GM21528 (cell line): ENCODE results near the gene ABCB11.

Source experiments
- ATAC-seq: cut with Tn5 transposase; IDR thresholded peaks from one replicate; pipeline ENCODE4 v1.9.1; 2021; ENCODE audit warnings: mild to moderate bottlenecking, moderate library complexity; ENCODE audit not compliant: unreplicated experiment, low FRiP score

ABCB11 gene

DNA sequence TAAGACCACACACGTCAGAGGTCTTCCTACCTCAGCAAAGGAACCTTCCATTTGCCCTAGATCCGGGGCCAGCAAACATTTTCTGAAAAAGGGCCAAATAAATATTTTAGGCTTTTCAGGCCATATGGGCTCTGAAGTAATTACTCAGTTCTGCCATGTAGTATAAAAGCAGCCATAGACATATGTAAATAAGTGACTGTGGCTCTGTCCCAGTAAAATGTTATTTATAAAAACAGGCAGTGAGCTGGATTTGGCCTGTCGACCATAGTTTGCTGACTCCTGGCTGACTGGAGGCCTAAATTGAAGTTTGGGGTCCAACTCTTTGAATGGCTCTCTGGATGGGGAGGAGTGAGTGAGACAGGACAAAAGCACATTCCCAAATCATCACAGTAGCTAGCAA, 49.5 kb downstream of the ABCB11 start:
- no peak for ATAC-seq

GRCh38 chr2:168978461-168978861, 52.7 kb downstream of the ABCB11 start:
- no peak for ATAC-seq

GRCh38 chr2:168977608-168978007, 53.5 kb downstream of the ABCB11 start:
- no peak for ATAC-seq

DNA sequence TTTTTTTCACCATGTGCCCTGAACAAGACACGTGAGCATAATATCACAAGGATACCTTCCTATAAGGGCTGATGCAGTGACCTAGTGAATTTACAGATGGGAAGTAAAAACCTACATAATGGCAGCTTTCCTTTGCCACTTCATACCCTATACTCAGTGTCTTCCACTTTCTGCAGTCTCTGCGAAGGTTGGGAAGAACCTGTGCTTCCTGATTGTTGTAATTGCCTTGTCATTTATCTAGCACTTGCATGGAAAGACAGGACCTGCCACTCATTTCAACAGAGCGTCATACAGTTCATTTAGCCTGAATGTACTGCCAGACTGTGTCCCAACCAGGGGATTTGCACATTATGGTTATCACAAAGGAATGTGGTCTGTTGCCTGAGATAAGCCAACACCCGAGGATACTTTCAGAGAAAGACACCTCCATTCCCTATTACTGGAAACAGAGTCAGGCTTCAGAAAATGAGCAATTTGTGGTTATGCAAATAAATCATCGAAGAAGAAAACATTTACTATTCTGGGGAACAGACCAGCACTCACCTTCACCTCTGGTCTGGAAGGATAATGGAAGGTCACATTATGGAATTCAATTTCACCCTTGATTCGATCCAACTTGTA, 55.0 kb downstream of the ABCB11 start:
- ATAC-seq = no peak

GRCh38 chr2:168974428-168974827, 56.7 kb downstream of the ABCB11 start:
- ATAC-seq = no peak

- ATAC-seq = no peak
These were observed 59.9 kb downstream of the ABCB11 start for GRCh38 chr2:168971261-168971660.

GRCh38 chr2:168970711-168971233, 60.4 kb downstream of the ABCB11 start:
- ATAC-seq = no peak

DNA sequence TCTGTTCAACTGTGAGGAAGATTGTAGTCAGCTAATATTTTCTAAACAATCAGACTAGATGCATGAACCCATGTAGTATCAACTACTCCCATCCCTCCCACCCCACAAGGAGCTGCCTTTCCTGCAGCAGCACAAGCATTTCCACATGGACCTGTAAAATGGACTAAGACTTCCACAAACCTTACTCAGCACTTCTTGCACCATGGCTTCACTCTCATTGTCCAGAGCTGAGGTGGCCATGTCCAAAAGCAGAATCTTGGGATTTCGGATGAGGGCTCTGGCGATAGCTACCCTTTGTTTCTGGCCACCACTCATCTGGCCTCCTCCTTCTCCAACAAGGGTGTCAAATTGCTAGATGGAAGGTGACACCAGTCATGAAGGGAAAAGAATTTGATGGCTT, 61.3 kb downstream of the ABCB11 start:
- no peak for ATAC-seq

GRCh38 chr2:168968342-168968741, 62.8 kb downstream of the ABCB11 start:
- ATAC-seq = no peak

DNA sequence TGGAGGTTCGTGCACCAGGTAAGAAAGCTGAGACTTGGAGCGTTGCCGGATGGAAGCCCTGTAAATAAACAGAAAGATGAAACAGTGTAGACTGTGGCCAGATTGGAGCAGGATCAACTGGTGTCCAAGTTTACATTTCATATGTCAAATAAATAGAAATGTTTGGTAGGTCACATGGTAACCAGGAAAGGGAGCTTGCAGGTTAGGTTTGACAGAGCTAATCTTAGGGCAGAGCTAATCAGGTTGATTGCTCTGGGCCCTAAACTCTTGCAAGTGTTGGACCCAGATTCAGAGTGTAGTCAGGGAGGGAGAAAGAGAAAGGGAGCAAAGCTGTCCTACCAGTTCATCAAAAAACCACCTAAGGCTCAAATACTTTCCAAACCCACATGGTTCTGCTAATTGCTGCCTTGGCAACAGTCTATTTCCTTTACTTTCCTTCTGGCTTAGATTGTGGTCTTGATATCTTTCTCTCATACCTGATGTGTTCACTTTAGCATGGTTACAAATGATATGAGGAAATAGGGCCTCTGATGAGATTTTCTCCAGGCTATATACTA, 66.8 kb downstream of the ABCB11 start:
- ATAC-seq = no peak

GRCh38 chr2:168962636-168963035, 68.5 kb downstream of the ABCB11 start:
- no peak for ATAC-seq

DNA sequence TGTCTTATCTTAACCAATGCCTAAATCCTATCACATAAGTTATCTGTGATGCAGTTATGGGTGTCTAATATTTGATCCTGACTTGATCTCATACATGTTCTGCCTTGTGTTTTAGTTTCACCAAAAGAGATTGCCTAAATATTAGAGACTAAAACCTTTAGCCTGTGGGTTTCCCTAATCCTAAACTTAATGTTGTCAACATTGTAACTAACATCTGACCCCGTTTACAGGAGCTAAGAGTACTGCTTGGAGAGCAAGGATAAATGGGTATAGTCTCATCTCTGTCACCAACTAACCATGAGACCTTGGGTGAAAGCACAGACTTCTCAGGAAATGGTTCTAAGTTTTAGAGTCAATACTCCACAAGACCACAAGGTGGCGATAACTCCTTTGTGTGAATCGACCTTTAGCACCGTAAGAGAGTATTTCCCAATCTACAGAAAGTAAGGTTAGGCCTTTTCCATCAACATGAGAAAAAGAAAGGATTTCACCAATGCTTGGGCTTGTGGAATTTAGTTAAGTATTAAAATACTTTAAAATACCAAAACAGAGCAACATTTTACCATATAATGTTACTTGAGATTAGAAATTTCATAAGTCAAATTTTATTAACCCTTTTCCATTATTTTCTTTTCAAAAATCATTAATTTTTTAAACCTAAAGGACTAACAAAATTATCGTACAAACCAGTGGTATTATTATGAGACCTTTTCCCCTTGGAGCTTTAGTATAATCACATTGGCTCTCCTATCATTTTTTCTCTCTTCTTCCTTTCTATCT, 69.5 kb downstream of the ABCB11 start:
- ATAC-seq = peak; percentile 87

DNA sequence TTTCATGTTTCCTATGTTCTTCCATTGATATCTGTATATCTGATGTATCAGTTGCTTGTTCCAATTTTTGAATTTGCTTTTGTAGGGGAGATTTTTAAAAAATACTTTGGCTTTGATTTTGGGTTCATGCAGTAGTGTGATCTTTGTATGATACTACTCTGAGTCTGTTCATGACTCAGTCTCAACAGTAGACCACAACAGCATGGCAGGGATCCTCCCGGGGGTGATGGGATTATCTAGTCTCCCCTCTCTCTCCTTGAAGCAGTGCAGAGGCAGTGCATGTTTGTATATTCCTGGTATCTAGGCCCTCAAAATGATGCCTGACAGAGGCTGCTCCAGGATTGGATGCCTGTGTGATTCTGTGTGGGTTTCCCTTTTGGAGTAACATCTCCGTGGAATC, 74.7 kb downstream of the ABCB11 start:
- no peak for ATAC-seq

DNA sequence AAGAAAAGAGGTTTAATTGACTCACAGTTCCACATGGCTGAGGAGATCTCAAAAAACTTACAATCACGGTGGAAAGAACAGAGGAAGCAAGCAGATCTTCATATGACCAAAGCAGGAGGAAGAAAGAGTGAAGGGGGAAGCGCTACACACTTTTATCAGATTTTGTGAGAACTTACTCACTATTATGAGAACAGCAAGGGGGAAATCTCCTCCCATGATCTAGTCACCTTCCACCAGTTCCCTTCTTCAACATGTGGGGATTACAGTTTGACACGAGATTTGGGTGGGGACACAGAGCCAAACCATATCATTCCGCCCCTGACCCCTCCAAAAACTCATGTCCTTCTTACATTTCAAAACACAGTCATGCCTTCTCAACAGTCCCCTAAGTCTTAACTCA, 75.8 kb downstream of the ABCB11 start:
- no peak for ATAC-seq

DNA sequence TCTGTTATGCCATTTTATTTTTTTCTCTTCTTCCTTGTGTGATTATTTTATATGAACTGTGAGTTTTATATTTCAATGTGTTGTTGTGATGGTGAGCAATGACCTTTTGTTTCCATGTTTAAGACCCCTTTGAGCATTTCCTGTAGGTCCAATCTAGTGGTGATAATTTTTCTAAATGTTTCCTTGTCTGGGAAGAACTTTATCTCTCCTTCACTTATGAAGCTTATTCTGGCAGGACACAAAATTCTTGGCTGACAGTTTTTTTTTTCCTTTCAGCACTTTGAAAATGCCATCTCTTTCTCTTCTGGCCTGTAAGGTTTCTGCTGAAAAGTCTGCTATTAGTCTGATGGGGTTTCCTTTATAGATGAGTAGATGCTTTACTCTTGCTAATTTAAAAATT, 76.9 kb downstream of the ABCB11 start:
- ATAC-seq = no peak

GRCh38 chr2:168952424-168952823, 78.7 kb downstream of the ABCB11 start:
- ATAC-seq = no peak

DNA sequence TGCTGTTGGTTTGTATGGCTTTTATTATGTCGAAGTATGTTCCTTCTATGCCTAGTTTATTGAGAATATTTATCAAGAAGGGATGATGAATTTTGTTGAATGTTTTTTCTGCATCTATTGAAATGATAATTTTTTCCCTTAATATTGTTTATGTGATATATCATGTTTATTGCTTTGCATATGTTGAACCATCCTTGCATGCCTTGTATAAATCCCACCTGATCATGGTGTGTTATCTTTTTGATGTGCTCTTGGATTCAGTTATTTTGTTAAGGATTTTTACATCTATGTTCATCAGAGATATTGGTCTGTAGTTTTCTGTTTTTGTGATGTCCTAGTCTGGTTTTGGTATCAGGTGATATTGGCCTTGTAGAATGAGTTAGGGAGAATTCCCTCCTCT, 79.3 kb downstream of the ABCB11 start:
- ATAC-seq = no peak

- no peak for ATAC-seq
These were observed 81.8 kb downstream of the ABCB11 start for GRCh38 chr2:168949324-168949723.

DNA sequence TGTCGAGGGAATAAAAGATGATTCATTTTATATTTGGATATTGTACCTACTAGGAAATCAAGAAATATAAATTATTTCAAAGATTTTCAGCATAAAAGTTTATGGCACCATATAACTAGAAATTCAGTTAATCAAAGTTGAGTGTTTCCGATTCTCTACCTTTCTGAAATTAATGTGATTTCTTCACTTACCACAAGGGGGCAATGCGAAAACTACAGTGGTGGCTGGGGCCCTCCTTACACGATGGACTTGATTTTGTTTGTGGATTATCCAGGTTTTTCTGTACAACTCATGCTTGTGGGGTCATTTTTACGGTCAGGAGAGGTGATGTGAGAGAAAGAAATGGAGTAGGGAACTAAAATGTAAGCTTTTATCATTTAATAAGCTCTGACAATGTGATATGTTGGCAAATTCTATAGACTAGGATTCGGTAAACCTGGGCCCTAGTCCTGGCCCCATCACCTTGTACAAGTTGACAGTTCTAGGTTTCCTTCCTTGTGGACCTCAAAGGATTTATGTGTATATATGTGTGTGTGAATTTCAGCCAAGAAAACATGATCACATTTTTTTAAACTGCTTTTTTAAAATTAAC, 82.4 kb downstream of the ABCB11 start:
- no peak for ATAC-seq

- ATAC-seq = no peak
These were observed 85.6 kb downstream of the ABCB11 start for GRCh38 chr2:168945508-168945907.

- no peak for ATAC-seq
These were observed 87.1 kb downstream of the ABCB11 start for GRCh38 chr2:168944065-168944464.
